HEK293 (cell line): ENCODE measurements around the gene TTC7B.

Experiments
- CTCF ChIA-PET: fragments of 350-600 bp; formaldehyde crosslinking; extraction: SDS; loops from one replicate; lab custom pipeline; 2021; ENCODE audit warnings: antibody characterized with exemption; lab: Yijun Ruan, JAX
- POLR2A ChIA-PET: fragments of 300-600 bp; formaldehyde crosslinking; extraction: SDS; loops from one replicate; lab custom pipeline; 2020; ENCODE audit warnings: antibody characterized with exemption, inconsistent platforms; lab: Yijun Ruan, JAX
- H3K27ac ChIP-seq: fragments of 200-500 bp; sonication (Bioruptor generic); 2 replicates; pipeline ENCODE4 v1.5.1; 2014; ENCODE audit warnings: low read depth, low read length, control low read depth, inconsistent platforms; ENCODE audit errors: extremely low read depth
- H3K36me3 ChIP-seq, 2 experiments: fragments of 200-500 bp in 1 of 2; sonication (Bioruptor generic) in 1 of 2; 1 replicate in 1 of 2; 2 replicates in 1 of 2; pipeline ENCODE4 v1.5.1; 2014 to 2017; ENCODE audit warnings: inconsistent platforms in 2 of 2, low read length in 2 of 2; ENCODE audit not compliant: control insufficient read depth in 2 of 2, insufficient read depth in 1 of 2
- H3K4me1 ChIP-seq: fragments of 200-500 bp; sonication (Bioruptor generic); 2 replicates; pipeline ENCODE4 v1.5.1; 2014; ENCODE audit warnings: mild to moderate bottlenecking, low read length, inconsistent platforms; ENCODE audit not compliant: control insufficient read depth, insufficient read depth
- H3K4me3 ChIP-seq: 2 replicates; pipeline ENCODE4 v1.5.1; 2011; ENCODE audit warnings: low read depth, mild to moderate bottlenecking, control low read depth, low read length, moderate library complexity
- H3K9me3 ChIP-seq: fragments of 200-500 bp; sonication (Bioruptor generic); 2 replicates; pipeline ENCODE4 v1.5.1; 2014; ENCODE audit warnings: low read depth, low read length, inconsistent platforms; ENCODE audit not compliant: control insufficient read depth, insufficient read depth
- EGR2 ChIP-seq: fragments of 450-650 bp; formaldehyde crosslinking; IDR thresholded peaks from 2 replicates; pipeline ENCODE4 v1.5.1; 2016; ENCODE audit warnings: low read depth, missing biosample characterization, missing genetic modification characterization
- GLI2 ChIP-seq: fragments of 450-650 bp; formaldehyde crosslinking; IDR thresholded peaks from 2 replicates; pipeline ENCODE4; 2017; ENCODE audit warnings: missing biosample characterization, missing genetic modification characterization, low read depth, borderline replicate concordance
- SCRT1 ChIP-seq: fragments of 450-650 bp; formaldehyde crosslinking; IDR thresholded peaks from 2 replicates; pipeline ENCODE4 v1.5.1; 2016; ENCODE audit warnings: missing biosample characterization, missing genetic modification characterization, borderline replicate concordance
- SP3 ChIP-seq: fragments of 450-650 bp; formaldehyde crosslinking; IDR thresholded peaks from 2 replicates; pipeline ENCODE4 v1.5.1; 2016; ENCODE audit warnings: missing biosample characterization, missing genetic modification characterization
- YY1 ChIP-seq: fragments of 450-650 bp; formaldehyde crosslinking; IDR thresholded peaks from 2 replicates; pipeline ENCODE4 v1.5.1; 2018; ENCODE audit warnings: missing biosample characterization, missing genetic modification characterization
- ZBTB11 ChIP-seq: fragments of 450-650 bp; formaldehyde crosslinking; conservative IDR thresholded peaks from 2 replicates; pipeline ENCODE4 v1.5.1; 2016; ENCODE audit warnings: low read depth, missing biosample characterization, missing genetic modification characterization
- ZFHX2 ChIP-seq: fragments of 450-650 bp; formaldehyde crosslinking; conservative IDR thresholded peaks from 2 replicates; pipeline ENCODE4 v1.5.1; 2016; ENCODE audit warnings: missing biosample characterization, missing genetic modification characterization
- ZNF112 ChIP-seq: fragments of 450-650 bp; formaldehyde crosslinking; IDR thresholded peaks from 2 replicates; pipeline ENCODE4 v1.5.0; 2017; ENCODE audit warnings: missing biosample characterization, missing genetic modification characterization
- ZNF23 ChIP-seq: fragments of 450-650 bp; formaldehyde crosslinking; IDR thresholded peaks from 2 replicates; pipeline ENCODE4 v1.5.1; 2016; ENCODE audit warnings: missing biosample characterization, missing genetic modification characterization, borderline replicate concordance
- ZNF292 ChIP-seq: fragments of 450-650 bp; formaldehyde crosslinking; IDR thresholded peaks from 2 replicates; pipeline ENCODE4 v1.5.1; 2016; ENCODE audit warnings: low read depth, missing biosample characterization, missing genetic modification characterization, borderline replicate concordance
- ZNF354C ChIP-seq: fragments of 450-650 bp; formaldehyde crosslinking; IDR thresholded peaks from 2 replicates; pipeline ENCODE4 v1.5.1; 2016; ENCODE audit warnings: missing biosample characterization, missing genetic modification characterization, low read depth, borderline replicate concordance
- ZNF514 ChIP-seq: fragments of 450-650 bp; formaldehyde crosslinking; IDR thresholded peaks from 2 replicates; pipeline ENCODE4 v1.5.1; 2016; ENCODE audit warnings: missing biosample characterization, missing genetic modification characterization
- ZNF548 ChIP-seq: fragments of 450-650 bp; formaldehyde crosslinking; IDR thresholded peaks from 2 replicates; pipeline ENCODE4 v1.5.1; 2016; ENCODE audit warnings: missing biosample characterization, missing genetic modification characterization
- ZNF571 ChIP-seq: fragments of 450-650 bp; formaldehyde crosslinking; IDR thresholded peaks from 2 replicates; pipeline ENCODE4 v1.5.0; 2017; ENCODE audit warnings: missing biosample characterization, missing genetic modification characterization
- ZNF623 ChIP-seq: fragments of 450-650 bp; formaldehyde crosslinking; IDR thresholded peaks from 2 replicates; pipeline ENCODE4 v1.5.1; 2016; ENCODE audit warnings: missing biosample characterization, missing genetic modification characterization
- TF ChIP-seq, protein P1 (sequence below): fragments of 450-650 bp; formaldehyde crosslinking; IDR thresholded peaks from 2 replicates; pipeline ENCODE4 v1.5.1; 2017; ENCODE audit warnings: missing biosample characterization, missing genetic modification characterization
- TF ChIP-seq, protein P2 (sequence below): fragments of 450-650 bp; formaldehyde crosslinking; IDR thresholded peaks from 2 replicates; pipeline ENCODE4 v1.5.1; 2016; ENCODE audit warnings: missing biosample characterization, missing genetic modification characterization, low read depth
- TF ChIP-seq, protein P3 (sequence below): fragments of 450-650 bp; formaldehyde crosslinking; IDR thresholded peaks from 2 replicates; pipeline ENCODE4 v1.5.0; 2017; ENCODE audit warnings: missing biosample characterization, missing genetic modification characterization, borderline replicate concordance
- TF ChIP-seq, protein P4 (sequence below): fragments of 450-650 bp; formaldehyde crosslinking; IDR thresholded peaks from 2 replicates; pipeline ENCODE4 v1.5.1; 2016; ENCODE audit warnings: missing biosample characterization, missing genetic modification characterization

TTC7B gene

DNA sequence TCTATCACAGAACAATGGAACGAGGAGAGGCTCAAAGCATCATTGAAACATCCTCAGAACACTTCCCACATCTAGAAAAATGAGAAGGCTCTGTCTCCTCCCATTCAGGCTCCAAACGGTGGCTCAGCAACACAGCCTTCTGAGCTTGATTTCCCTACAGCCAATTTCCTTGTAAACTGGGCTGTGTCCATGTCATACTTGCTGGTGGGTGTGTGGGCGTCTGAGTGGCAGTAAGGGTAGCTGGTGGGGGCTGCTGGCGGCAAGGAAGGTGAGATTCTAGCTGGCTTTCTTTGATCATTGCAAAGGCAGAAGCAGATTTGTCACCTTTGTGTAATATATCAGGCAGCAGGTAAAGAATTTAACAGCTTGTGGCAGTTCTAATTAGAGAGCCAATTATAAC is 255.7 kb downstream of the TTC7B start (continued):
- TF ChIP-seq ZBTB11 (tag by site-specific recombination): no peak
- no peak for TF ChIP-seq ZNF23
- TF ChIP-seq SP3 (tag by site-specific recombination): no peak
- no peak for TF ChIP-seq ZNF292 (tag by site-specific recombination)
- peak; percentile 69 for TF ChIP-seq ZFHX2 (tag by site-specific recombination)
- TF ChIP-seq YY1 (tag by site-specific recombination): no peak
- TF ChIP-seq, protein P1, sequence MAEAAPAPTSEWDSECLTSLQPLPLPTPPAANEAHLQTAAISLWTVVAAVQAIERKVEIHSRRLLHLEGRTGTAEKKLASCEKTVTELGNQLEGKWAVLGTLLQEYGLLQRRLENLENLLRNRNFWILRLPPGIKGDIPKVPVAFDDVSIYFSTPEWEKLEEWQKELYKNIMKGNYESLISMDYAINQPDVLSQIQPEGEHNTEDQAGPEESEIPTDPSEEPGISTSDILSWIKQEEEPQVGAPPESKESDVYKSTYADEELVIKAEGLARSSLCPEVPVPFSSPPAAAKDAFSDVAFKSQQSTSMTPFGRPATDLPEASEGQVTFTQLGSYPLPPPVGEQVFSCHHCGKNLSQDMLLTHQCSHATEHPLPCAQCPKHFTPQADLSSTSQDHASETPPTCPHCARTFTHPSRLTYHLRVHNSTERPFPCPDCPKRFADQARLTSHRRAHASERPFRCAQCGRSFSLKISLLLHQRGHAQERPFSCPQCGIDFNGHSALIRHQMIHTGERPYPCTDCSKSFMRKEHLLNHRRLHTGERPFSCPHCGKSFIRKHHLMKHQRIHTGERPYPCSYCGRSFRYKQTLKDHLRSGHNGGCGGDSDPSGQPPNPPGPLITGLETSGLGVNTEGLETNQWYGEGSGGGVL (tag by site-specific recombination): no peak

GRCh38 chr14:90559811-90560492 is 256.3 kb downstream of the TTC7B start:
- H3K4me1 ChIP-seq: no peaks in the 10 kb centered on the region
- H3K9me3 ChIP-seq: no peaks in the 10 kb centered on the region
- TF ChIP-seq ZNF514 (tag by site-specific recombination) (no peak), SCRT1 (tag by site-specific recombination) (no peak), GLI2 (no peak), ZNF354C (tag by site-specific recombination) (no peak), ZNF623 (tag by site-specific recombination) (no peak), ZNF571 (tag by site-specific recombination) (no peak), ZNF112 (tag by site-specific recombination) (peak; percentile 99)
- TF ChIP-seq, protein P2, sequence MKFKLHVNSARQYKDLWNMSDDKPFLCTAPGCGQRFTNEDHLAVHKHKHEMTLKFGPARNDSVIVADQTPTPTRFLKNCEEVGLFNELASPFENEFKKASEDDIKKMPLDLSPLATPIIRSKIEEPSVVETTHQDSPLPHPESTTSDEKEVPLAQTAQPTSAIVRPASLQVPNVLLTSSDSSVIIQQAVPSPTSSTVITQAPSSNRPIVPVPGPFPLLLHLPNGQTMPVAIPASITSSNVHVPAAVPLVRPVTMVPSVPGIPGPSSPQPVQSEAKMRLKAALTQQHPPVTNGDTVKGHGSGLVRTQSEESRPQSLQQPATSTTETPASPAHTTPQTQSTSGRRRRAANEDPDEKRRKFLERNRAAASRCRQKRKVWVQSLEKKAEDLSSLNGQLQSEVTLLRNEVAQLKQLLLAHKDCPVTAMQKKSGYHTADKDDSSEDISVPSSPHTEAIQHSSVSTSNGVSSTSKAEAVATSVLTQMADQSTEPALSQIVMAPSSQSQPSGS: peak; percentile 63
- no peak overlapping the region for H3K4me3 ChIP-seq
- no peak overlapping the region for H3K27ac ChIP-seq
- no peaks in the 10 kb centered on the region for H3K36me3 ChIP-seq
- POLR2A ChIA-PET: no interaction called here
- CTCF ChIA-PET: interaction anchor here (0.6 kb wide), 1 partner anchor 269 kb away, joined by 3 read pairs; no protein-coding TSS in a partner anchor

DNA sequence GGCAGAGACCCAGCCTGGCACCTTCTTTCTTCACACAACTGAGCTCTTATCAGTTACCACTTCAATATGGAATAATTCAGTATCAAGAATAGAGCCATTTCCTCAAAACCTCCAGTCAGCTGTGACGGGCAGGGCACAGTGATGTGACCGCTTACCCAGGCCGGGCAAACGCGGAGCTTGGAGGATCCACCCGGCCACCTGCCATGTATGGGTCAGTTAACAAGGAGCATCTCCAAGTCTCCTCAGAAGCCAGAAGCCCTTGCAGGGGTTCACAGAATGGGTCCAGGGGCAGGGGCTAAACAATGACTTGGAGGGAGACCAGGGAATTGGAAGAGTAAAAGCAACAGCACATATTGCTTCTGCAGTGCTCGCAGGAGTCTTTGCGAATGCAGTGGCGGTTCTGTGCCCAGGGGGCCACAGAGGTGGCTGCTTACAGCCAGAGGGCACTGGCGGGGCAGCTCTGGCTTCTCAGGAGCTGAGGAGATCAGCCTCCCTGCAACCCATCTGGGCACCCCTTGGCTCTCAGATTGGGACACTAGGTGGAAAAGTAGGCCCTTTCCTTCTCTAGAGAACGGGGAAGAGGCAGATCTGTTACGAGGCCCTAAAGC is 257.1 kb downstream of the TTC7B start:
- CTCF ChIA-PET: no interaction called here
- H3K4me3 ChIP-seq: no peak overlapping the region
- POLR2A ChIA-PET: no interaction called here
- TF ChIP-seq ZNF548 (tag by site-specific recombination) (no peak), EGR2 (no peak)
- TF ChIP-seq, protein P3, sequence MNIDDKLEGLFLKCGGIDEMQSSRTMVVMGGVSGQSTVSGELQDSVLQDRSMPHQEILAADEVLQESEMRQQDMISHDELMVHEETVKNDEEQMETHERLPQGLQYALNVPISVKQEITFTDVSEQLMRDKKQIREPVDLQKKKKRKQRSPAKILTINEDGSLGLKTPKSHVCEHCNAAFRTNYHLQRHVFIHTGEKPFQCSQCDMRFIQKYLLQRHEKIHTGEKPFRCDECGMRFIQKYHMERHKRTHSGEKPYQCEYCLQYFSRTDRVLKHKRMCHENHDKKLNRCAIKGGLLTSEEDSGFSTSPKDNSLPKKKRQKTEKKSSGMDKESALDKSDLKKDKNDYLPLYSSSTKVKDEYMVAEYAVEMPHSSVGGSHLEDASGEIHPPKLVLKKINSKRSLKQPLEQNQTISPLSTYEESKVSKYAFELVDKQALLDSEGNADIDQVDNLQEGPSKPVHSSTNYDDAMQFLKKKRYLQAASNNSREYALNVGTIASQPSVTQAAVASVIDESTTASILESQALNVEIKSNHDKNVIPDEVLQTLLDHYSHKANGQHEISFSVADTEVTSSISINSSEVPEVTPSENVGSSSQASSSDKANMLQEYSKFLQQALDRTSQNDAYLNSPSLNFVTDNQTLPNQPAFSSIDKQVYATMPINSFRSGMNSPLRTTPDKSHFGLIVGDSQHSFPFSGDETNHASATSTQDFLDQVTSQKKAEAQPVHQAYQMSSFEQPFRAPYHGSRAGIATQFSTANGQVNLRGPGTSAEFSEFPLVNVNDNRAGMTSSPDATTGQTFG (tag by site-specific recombination): no peak
- TF ChIP-seq, protein P4, sequence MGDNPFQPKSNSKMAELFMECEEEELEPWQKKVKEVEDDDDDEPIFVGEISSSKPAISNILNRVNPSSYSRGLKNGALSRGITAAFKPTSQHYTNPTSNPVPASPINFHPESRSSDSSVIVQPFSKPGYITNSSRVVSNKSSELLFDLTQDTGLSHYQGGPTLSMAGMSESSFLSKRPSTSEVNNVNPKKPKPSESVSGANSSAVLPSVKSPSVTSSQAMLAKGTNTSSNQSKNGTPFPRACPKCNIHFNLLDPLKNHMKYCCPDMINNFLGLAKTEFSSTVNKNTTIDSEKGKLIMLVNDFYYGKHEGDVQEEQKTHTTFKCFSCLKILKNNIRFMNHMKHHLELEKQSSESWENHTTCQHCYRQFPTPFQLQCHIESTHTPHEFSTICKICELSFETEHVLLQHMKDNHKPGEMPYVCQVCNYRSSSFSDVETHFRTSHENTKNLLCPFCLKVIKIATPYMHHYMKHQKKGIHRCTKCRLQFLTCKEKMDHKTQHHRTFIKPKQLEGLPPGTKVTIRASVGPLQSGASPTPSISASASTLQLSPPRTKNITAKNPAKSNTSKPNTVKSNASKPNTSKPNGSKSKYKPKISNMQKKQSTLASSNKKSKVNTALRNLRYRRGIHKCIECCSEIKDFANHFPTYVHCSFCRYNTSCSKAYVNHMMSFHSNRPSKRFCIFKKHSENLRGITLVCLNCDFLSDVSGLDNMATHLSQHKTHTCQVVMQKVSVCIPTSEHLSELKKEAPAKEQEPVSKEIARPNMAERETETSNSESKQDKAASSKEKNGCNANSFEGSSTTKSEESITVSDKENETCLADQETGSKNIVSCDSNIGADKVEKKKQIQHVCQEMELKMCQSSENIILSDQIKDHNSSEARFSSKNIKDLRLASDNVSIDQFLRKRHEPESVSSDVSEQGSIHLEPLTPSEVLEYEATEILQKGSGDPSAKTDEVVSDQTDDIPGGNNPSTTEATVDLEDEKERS: no peak

More for the DNA sequence above, 257.1 kb downstream of the TTC7B start:
- H3K27ac ChIP-seq: no peak overlapping the region
- no peaks in the 10 kb centered on the region for H3K36me3 ChIP-seq
- no peaks in the 10 kb centered on the region for H3K4me1 ChIP-seq
- H3K9me3 ChIP-seq: no peaks in the 10 kb centered on the region
